Measurements from ENCODE around the gene WWOX. TPM values are rescaled to one million over a fixed set of nuclear protein-coding genes. Genes with fewer than 3 reads are reported as not detected.
"Not testable (repeated sequence)": the region's sequence is repeated elsewhere in the genome, so short reads cannot be mapped to it uniquely, and the experiment has no call there.

Gene WWOX
- polyA plus RNA-seq, 3 donors = 40.3 to 43.7 (median 41.5) TPM

DNA sequence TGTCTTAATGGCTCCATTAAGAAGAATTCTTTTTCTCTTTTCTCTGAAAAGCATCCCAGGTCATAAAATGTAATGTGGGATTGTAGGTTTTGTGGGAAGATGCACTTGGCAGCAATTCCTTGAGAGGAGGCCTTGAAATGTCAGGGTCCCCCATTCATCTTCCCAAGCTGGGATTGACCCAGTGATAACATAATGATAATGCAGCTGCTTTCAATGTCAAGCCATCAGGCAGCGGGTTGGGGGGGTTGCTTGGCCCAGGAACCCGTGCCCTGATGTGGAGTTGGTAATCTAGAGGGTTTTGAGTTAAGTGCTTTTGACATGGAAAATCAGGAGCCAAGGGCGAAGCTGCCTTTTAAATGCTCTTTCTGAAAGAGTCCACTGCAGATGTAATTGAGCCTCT lies 484.0 kb downstream of the WWOX start:
- DNase-seq (ENCODE audit: low read depth in 3 of 3, low spot score in 2 of 3) = no peak

DNA sequence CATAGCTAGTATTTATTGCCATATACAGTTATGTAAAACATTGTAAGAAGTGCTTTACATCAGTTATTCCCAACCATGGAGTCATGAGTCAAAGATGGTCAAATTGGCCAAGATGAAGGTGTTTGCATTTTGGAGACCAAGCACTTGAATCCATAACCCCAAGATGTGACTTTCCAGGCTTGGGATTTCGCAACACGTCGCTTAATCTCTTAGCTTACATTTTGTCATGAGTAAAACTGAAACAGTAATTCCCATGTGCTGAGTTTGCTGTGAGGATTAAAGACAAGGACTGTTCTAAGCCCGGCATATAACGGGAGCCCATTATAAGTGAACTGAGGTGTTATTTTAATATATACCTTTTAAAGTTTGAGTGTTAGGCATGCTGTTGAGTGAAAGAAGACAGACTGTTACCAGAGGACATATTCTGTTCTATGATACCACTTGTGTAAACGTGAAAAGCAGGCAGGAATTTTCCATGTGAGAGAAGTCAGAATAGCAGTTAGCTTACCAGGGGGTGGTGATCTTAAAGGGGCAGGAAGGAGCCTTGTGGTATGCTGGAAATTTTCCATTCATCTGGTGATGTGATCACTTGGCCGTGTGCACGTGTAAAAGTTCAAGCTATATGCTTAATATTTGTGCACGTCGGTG lies 484.9 kb downstream of the WWOX start:
- DNase-seq (ENCODE audit: low read depth in 3 of 3, low spot score in 2 of 3) = no peak

DNA sequence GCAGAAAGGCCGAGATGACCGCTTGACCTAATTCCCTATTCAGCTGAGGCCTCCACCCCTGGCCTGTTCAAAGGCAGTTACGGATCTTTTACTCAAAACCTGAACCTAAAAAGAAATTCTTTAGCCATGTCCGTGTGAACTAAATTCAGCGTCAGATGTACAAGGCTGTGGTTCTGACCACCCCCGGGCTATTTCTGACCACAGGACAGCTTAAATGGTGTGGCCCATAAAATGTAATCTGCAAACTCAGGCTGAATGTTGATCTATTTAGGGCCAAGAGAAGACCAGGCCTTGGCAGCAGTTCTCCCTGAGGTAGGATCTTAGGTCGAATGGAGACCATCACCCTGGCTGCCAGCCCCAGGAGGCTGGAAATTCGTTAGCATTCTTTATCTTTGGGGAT lies 485.5 kb downstream of the WWOX start:
- DNase-seq (ENCODE audit: low read depth in 3 of 3, low spot score in 2 of 3) = no peak

DNA sequence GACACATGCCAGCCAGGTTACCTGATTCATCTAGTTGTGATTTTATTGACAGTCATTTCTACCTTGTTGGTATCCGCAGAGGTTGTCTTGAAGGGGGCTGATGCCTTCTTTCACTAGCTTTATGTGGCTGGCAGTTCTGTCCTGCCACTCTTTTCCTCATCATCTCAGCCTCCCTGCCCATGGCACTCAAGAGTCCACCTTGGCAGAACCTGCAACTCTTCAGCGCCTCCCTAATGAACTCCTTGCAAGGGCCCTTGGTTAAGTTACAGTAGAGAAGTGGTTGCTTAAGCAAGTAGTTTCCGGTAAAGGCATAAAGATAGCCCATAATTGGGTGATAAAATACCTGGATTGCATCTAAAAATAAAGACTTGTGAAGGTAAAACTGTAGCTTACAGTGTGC lies 489.9 kb downstream of the WWOX start:
- DNase-seq (ENCODE audit: low read depth in 3 of 3, low spot score in 2 of 3) = no peak

DNA sequence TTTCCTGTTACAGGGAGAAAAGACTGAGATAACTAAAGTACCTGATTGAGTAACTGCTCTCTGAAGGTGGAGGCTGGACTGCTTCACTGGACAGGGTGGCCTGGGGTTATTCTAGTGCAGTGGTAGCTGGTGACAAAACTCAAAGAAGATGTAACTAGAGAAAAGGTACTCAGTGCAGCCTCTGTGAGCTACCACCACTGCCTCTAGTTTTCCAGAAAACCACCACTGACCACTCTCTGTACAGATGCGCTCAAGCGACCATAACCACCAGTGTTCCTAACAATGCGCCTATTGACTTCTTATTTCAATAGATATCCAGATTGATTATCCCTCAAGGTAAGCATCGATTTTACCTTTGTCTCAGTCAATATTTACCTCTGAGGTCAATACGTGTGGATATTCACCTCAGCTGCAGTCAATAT lies 492.2 kb downstream of the WWOX start:
- no peak for DNase-seq (ENCODE audit: low read depth in 3 of 3, low spot score in 2 of 3)

DNA sequence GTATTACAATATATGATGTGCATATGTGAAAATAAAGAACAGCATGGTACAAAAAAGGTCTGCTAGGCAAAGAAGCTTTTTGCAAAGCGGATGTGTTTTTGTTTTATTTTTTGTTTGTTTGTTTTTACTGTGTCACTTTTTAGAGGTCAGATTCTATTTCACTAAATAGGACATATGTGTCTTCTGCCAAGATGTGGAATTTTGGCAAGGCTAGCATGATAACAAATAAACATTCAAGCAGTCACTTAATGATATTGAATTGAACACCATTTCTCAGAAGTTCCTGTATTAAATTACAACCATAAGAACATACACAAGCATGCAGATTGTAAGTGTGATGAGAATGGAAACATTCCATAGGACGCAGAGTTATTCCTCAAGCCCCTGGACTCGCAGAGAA lies 492.7 kb downstream of the WWOX start:
- no peak for DNase-seq (ENCODE audit: low read depth in 3 of 3, low spot score in 2 of 3)

DNA sequence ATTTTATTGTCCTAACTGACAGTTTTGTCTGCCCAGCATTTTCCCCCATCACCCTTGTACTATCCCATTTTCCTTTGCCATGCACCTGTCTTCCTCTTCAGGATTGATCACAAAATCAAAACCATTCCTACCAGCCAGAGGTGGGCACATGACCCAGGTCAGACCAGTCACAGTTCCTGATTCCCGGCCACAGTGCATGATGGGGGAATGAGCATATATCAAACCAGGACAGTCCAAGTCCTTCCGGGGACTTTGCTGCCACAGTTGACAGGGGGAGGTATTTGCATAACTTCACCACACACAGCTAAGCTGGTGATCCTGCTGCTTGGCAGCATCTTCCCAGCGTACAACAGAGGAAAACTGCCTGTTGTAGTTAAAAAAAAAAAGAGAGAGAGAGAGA lies 493.9 kb downstream of the WWOX start:
- DNase-seq (ENCODE audit: low read depth in 3 of 3, low spot score in 2 of 3) = no peak

DNA sequence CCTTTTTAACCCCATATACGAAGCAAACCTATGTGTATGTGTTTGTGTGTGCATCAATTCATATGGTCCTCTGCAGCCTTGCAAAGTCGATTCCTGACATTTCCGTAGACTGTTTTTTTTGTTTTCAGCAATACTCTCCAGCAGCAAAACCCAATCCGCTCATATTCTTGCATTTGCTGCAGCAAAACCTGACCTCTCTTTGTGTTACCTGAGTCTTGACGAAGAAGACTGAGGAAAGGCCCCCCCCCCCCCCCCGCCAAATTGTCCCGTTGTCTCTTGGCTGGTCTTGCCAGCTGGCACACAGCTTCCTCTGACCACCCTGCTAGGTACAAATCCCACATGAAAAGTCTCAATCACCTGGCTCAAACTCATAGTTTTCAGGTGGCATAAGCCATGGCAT lies 494.7 kb downstream of the WWOX start:
- DNase-seq (ENCODE audit: low read depth in 3 of 3, low spot score in 2 of 3) = no peak

DNA sequence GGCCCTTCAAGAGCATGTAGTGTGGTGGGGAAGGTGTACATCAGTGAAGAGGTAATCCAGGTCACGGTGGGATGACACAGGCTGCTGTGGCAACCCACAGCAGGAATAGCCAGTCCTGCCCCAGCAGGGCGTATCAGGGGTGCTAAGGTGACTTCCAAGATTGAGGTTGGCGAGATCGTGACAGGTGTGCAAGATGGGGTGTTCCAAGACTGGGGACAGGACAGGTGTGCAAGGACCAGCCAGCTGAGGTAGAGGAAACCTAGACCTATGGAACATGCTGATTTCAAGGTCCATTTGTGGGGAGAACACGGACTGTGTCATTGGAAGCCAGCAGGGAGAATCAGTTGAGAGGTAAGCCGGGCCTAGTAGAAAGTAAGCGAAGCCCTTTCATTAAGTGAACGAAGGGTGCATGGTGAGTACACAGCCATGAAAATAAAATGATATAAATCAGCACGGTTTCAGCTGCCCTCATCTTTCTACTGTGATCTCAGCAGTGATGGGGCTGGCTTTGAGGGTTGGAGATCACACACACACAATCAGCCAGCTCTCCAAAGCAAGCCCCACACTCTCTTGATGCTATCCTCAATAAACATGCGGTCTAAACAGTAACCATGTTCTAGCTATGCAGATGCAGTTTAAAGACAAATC lies 497.0 kb downstream of the WWOX start:
- DNase-seq (ENCODE audit: low read depth in 3 of 3, low spot score in 2 of 3) = no peak

DNA sequence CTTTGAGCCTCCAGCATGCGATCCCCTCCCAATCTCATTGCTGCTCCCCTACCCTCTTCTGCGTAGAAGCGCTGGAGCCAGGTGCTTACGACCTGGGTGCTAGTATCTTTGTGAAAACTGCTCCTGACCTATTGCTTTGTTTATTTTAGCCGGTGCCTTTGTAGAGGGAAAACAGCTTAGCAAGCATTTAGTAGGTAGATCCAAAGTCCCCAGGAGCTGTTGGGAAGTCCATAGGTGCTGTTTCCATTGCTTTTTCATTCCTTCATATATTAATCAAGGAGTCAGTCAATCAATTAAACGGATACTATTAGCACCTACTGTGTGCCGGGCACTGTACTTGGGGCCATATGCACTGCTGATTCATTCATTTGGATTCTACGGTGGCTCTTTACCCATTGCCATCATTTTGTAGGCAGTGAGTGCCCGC lies 497.6 kb downstream of the WWOX start:
- no peak for DNase-seq (ENCODE audit: low read depth in 3 of 3, low spot score in 2 of 3)

DNA sequence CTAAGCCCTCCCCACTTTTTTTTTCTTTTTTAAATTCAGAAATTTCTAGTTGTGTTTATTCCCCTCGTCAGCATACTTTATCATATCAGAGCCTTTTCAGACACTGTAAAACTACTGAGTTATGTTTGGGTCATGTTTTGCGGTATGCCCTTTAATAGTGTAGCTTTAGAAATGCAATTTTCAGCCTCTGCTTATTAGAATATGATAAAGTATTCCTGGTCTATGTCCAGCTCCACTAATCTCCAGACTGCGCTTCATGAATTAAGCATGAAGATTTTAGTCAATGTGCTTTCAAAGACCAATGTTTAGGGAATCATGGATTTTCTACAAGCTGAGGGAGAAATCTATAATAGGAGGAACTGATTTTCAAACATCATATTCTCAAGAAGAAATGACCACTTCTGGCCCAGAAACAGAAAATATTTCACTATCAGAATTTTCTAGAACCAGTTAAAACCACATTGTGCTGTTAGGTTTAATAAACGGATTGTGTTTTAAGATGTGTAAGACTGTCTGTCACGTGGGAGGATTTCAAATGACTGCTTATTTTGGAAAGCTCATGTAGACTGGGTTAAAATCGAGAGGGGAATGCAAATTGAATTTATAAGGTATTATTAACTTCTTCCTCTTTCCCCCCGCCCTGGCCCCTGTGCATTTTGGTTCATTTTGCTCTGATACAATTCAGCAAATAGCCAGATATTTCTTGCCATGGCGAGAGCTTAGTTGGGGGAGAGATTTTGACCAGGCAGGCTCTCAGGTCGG lies 498.5 kb downstream of the WWOX start:
- no peak for DNase-seq (ENCODE audit: low read depth in 3 of 3, low spot score in 2 of 3)

DNA sequence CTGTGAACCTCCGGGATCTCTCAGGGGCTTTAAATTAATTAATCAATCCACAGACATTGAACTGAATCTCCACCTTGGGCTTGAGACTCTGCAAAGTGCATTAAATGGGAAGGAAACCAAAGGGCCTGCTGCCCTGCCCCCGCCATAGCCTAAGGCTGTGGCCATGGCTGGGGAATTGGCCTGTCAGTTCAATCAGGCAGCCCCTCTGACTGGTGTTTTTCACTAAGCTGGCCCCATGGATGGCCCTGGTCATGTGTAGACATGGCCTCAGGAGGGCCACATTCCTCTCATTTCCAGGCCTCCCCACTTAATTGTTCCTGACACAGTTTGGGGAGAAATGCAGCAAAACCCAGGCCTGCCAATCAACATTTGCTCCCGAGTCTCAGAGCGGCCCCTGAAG lies 499.8 kb downstream of the WWOX start:
- no peak for DNase-seq (ENCODE audit: low read depth in 3 of 3, low spot score in 2 of 3)

DNA sequence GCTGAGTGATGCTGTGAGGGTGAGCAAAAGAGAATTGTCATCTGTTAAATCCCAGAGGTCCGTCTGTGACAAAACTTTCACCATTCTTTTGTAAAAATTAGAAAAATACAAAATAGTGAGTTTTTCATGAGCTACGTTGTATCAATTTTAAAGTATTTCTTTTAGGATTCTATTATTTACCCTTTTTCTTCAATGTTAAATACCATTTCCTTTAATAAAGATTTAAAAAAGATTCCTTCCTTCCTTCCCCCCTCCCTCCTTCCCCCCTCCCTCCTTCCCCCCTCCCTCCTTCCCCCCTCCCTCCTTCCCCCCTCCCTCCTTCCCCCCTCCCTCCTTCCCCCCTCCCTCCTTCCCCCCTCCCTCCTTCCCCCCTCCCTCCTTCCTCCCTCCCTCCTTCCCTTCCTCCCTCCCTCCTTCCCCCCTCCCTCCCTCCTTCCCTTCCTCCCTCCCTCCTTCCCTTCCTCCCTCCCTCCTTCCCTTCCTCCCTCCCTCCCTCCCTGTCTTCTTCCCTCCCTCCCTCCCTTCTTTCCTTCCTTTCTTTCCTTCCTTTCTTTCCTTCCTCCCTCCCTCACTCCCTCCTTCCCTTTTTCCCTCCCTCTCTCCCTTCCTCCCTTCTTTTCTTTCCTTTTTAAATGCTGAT lies 505.1 kb downstream of the WWOX start:
- DNase-seq (ENCODE audit: low read depth in 3 of 3, low spot score in 2 of 3) = not testable (repeated sequence)

DNA sequence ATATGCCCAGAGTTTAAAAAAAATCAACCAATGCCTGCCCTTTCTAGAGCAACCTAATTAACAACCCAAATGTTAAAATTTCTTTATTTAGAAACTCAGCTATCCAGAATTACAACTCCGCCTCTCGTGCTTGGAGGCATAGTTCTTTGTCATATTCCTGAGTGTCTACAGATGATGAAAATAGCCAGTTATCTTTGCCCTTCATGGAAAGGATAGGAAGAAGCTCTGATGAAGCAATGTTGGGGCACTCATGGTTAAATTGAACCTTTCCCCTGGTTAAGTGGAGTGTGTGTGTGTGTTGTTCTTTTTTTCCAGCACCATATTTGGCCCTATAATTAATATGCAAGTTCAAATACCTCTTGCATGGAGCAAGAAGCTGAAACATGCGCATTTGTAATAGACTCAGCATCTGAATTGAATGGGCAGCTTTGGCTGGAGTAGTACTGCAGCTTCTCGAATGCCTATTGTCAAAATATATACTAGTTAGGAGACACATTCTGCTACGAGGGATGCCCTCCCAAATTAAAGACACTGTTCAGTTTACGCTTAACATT lies 506.2 kb downstream of the WWOX start:
- no peak for DNase-seq (ENCODE audit: low read depth in 3 of 3, low spot score in 2 of 3)

DNA sequence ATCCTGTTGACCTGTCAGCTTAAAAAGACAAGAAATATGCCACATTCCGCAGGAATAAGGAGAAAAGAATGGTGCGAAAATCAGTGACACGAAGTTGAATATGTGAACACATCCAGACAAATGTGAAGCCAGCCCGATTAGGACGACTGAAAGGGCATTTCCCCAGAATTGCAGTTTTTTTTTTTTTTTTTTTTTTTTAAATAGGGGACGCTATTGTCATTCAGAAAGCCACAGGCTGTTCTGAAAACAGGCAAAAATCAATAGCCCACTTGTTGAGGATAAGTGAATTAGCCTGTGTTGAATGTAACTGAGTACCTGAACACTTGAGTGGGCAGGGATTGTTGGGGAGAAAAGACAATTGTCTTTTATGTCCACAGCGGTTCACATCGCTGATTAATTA lies 507.1 kb downstream of the WWOX start:
- DNase-seq (ENCODE audit: low read depth in 3 of 3, low spot score in 2 of 3) = no peak

DNA sequence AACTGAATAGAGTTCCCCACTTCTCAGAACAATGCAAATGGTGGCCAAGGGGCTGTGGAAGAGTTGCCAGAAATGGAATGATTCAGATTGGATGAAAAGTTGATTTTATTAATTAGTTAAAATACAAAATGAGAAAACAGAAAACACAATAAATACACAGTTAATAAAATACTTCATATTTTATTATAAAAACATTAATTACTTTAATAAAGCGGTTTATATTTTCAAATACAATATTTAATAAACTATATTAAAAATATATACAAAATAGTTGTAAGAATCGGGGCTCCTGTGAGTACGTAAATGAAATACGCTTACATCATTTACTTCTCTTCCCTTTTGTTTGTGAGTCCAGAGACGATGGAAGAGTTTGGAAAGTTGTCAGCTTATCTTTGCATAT lies 507.6 kb downstream of the WWOX start:
- no peak for DNase-seq (ENCODE audit: low read depth in 3 of 3, low spot score in 2 of 3)

DNA sequence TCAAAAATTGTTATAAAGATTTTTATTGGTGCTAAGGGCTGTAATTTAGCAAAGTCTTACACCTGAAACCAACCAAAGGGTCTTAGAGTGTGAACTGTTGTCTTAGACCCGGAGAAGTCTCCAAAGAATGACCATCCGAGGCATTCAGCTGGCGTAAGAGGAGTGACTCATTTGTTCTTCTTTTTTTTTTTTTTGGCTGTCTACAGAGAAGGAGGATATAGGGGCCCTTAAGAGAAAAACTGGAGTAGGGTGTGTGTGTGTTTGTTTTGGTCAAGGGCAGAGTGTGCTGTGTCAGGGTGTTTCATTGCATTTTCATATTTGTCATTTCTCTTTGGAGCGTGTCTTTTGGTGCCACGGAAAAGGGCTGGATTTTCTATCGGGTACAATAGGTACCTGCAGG lies 508.0 kb downstream of the WWOX start:
- no peak for DNase-seq (ENCODE audit: low read depth in 3 of 3, low spot score in 2 of 3)

DNA sequence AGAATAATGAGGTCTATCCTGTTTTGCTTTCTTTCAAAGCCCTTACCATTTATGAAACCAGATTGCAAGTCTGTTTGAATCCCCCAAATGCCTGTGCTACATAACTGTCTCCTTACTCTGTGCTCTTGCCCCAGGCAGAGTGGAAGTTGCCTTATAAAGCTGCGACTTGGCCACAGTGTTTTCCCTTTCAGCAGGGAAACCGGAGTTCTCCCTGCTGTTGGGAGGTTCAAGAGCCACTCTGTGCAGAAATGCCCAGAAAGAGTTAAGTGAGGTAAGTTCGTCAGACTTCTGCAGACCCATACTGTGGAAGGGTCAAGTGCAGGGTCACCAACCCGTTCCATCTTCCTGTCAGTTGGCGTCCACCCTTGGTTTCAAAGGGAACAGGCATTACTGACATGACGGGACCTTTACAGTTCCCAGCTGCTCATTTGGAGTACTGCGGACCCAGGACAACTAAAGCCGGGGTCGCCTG lies 508.9 kb downstream of the WWOX start:
- DNase-seq (ENCODE audit: low read depth in 3 of 3, low spot score in 2 of 3) = no peak

DNA sequence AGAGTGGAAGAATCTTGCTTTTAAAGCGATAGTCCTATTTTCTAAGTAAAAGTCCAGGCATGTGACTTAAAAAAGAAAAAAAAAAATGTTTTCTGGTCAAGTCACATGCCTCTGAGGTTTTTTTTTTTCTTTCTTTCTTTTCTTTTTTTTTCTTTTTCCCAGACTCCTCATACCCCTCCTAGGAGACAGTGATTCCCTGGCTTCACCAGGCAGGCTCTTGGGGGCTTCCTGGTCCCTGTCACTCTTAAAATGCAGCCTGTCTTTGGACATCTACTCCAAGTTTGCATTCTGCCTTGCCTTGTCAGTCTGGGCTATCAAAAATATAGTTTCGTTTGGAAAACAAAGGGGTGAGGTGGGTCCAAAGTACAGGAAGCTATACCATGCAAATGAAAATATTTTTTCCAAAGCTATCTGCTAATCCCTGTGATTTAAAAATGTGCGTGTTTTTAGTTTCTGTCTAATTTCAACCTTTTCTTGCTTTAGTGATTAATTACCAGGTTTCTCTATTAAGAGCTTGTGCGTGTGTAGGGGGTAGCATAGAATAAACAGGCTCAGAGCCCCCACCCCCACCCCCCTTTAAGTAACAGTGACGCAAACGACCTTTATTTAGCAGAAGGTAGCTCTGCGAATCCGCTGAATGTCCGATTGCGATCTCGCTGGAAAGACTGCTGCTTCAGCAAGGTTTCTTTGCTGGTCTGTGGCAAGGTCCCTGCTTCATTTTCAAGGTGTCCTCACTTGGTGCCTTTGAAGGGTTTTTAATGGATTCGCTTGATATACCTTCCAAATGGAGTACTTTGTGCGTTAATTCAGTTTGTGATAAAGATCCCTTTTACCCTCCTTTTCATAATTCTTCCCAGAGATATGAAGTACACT lies 510.2 kb downstream of the WWOX start:
- DNase-seq (ENCODE audit: low read depth in 3 of 3, low spot score in 2 of 3) = no peak

DNA sequence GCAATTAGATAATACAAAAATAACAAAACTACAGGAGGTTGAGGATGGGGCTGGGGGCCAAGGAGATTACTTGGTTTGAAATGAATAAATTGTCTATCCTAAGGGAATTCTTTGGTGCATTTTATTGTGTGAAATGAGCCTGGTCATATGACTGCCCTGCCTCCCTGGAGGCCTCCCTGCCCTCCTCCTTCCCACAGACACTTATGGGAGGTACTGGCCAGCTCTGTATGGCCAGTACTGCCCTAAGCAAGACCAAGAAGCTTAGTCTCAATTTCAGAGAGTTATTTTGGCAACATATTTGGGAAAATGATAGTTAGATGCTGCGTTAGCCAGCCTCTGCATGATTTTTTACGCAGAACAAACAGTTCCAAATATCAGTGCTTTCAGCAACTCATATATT lies 511.9 kb downstream of the WWOX start:
- DNase-seq (ENCODE audit: low read depth in 3 of 3, low spot score in 2 of 3) = no peak

All from right renal cortex interstitium (tissue), 3 donors.